GM10248 (cell line): Measurements from ENCODE around the gene CYP21A2.
A peak's percentile ranks its signal among the peaks of the same experiment; 100 is the strongest.

Experiments
- CTCF ChIA-PET: fragments of 300-600 bp; sonication (Branson Sonifier 250); formaldehyde crosslinking; extraction: SDS; loops from one replicate; lab custom pipeline; 2021; ENCODE audit warnings: antibody characterized with exemption; lab: Yijun Ruan, JAX
- POLR2A ChIA-PET: fragments of 350-650 bp; sonication (Branson Sonifier 250); formaldehyde crosslinking; extraction: SDS; loops from one replicate; lab custom pipeline; 2020; ENCODE audit warnings: antibody characterized with exemption; lab: Yijun Ruan, JAX
- DNase-seq: peaks from one replicate; pipeline ENCODE4 v3.0.0; 2012; ENCODE audit errors: extremely low spot score
- CTCF ChIP-seq: IDR thresholded peaks from 2 replicates; pipeline ENCODE4 v1.5.1; 2012; ENCODE audit warnings: mild to moderate bottlenecking, low read depth; ENCODE audit errors: extremely low read depth, missing control alignments, control extremely low read depth

Gene CYP21A2

GRCh38 chr6:32086661-32087573, 48.7 kb downstream of the CYP21A2 start:
- TF ChIP-seq CTCF = no peak
- peak; percentile 74 for DNase-seq
- CTCF ChIA-PET = interaction anchor here (1.4 kb wide), 2 partner anchors 71 to 109 kb away, joined by 3 read pairs; no protein-coding TSS in a partner anchor
- POLR2A ChIA-PET = no interaction called here

DNA sequence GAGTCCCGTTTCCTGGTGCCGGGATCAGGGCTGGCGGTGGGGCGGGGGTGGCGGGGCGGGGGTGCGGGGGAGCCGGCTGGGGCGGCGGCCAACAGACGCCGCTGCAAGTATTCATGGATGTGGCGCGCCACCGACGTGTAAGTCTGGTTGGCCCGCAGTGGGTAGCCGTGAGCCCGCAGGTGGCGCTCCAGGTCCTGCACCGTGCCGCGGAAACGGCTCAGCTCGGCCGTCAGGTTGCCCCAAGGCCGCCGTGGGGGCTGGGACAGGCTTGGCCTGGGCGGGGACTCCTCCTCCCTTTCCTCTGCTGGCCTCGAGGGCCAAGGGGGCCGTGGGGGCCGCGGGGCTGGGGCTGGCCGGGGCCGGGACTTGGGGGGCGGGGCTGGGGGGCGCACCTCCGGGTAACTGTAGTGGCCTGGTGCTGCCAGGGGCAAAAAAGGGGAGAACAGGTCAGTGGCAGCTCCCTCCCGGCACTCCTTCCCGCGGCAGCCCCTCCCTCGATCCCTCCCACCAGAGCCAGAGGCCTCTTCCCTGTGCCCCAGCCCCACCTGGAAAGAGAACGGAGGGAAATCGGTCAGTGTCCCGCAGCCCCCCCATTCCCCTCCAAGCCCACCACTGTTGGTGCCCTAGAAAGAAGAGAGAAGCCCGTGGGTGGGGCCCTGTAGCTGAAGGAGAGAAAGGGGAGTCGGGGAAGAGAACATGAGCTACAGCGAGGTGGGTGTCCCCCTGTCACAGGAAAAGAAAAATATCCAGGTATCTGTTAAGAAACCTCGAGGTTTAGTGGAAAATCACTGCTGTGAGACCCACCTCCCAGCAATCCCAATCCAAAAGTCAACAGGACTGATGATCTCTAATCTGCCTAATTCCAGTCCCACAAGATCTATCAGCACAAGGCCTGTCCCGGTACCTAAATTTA, 49.6 kb downstream of the CYP21A2 start:
- peak; percentile 65 for TF ChIP-seq CTCF
- peak; percentile 78 for DNase-seq
- ChIA-PET CTCF (interaction anchor here (1.4 kb wide), 2 partner anchors 71 to 108 kb away, joined by 3 read pairs; no protein-coding TSS in a partner anchor), POLR2A (no interaction called here)

- POLR2A ChIA-PET = interaction anchor here (0.6 kb wide), 1 partner anchor 246 kb away, joined by 3 read pairs; no protein-coding TSS in a partner anchor
- TF ChIP-seq CTCF = no peak
- CTCF ChIA-PET = interaction anchor here (1.3 to 1.4 kb wide), 2 partner anchors 70 to 72 kb away, joined by 3 read pairs; no protein-coding TSS in a partner anchor
- no peak for DNase-seq
Measured at GRCh38 chr6:32088487-32089049, 50.4 kb downstream of the CYP21A2 start.

DNA sequence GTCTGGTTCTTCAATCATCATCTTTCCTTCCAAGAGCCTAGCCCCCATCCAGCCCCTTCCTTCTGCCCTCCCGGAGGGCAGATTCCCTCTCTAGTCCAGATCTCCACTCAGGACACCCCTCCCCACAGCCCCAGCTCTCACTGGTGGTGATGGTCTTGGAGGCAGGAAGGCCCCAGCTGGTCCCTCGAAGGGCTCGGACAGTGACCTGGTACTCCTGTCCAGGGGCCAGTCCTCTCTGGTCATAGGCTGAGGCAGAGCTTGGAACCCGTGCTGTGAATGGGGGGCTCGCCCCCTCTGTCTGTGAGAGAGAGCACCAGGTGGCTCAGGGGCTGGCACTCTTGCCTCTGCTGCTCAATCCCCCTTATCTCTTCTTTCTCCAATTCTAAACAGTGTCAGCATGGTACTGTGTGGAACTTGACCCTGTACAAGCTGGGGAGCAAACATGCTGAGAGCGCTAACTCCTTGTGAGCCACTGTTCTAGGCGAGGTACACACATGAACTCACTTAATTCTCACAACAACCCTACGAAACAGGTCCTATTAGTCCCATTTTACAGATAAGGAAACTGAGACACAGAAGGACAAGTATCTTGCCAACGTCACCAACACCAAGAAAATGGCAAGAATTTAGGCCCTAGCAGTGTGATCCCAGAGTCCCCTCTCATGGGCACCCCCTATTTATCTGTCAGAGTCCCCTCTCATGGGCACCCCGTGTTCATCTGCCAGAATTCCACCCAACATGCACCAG, 51.0 kb downstream of the CYP21A2 start:
- ChIA-PET CTCF (interaction anchor here (1.3 to 3.2 kb wide), 2 partner anchors 30 to 72 kb away, joined by 3 to 9 read pairs; no protein-coding TSS in a partner anchor), POLR2A (interaction anchor here (0.6 kb wide), 1 partner anchor 246 kb away, joined by 3 read pairs; no protein-coding TSS in a partner anchor)
- no peak for DNase-seq
- TF ChIP-seq CTCF = no peak
